ENCODE measurements around the gene ARPP21.

DNA sequence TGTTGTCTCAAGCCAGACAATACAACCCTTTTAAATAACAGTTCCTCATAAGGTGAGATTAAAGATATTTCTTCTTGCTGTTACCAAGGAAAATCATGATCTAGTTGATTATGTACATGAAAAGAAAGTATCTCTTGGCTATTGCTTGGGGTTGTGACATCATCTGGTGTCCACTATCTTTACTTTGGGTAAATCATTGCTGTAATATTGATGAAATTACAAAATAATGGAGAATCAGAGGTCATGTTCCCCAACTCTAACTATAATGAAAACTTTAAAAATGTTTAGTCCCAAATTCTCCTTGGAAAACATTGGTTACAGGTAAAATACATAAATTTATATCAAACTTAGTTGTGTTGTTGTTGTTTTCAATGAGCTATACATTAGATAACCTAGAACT, 142.2 kb downstream of the ARPP21 start:
- no peak for TF ChIP-seq EZH2phosphoT487 (IDR thresholded peaks at IDR 0.05; ENCODE audit: insufficient read depth, low read depth)
- TF ChIP-seq EZH2 (IDR thresholded peaks at IDR 0.05; ENCODE audit: insufficient read depth, poor library complexity, severe bottlenecking), result no peak
